GM12873 (cell line): ENCODE data around the gene PASK.

ENCODE experiments used
- TF ChIP-seq, protein P1 (sequence below): IDR thresholded peaks from 2 replicates; pipeline ENCODE4 v1.5.1; 2012; ENCODE audit warnings: low read depth, mild to moderate bottlenecking, moderate library complexity, low read length, control low read depth; ENCODE audit not compliant: insufficient read depth; ENCODE audit errors: missing control alignments

Gene PASK

DNA sequence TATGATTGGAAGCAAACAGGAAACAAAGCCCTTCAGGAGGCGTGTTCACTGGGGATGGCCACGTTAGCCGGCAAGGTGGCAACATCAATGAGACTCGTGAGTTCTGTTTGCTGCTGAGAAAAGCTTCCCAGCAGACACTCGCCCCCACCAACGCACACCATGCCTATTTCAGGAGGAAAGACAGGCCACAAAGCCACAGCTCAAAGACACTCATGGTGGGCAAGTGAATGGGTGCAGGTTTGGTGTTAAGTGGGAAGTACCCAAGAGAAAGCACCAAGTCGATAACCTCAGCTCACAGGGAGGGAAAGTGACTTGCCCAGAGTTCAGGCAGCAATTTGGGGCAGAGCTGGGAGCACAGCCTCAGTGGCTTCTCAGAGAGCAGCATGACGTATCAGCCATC lies 36.7 kb downstream of the PASK start:
- TF ChIP-seq, protein P1, sequence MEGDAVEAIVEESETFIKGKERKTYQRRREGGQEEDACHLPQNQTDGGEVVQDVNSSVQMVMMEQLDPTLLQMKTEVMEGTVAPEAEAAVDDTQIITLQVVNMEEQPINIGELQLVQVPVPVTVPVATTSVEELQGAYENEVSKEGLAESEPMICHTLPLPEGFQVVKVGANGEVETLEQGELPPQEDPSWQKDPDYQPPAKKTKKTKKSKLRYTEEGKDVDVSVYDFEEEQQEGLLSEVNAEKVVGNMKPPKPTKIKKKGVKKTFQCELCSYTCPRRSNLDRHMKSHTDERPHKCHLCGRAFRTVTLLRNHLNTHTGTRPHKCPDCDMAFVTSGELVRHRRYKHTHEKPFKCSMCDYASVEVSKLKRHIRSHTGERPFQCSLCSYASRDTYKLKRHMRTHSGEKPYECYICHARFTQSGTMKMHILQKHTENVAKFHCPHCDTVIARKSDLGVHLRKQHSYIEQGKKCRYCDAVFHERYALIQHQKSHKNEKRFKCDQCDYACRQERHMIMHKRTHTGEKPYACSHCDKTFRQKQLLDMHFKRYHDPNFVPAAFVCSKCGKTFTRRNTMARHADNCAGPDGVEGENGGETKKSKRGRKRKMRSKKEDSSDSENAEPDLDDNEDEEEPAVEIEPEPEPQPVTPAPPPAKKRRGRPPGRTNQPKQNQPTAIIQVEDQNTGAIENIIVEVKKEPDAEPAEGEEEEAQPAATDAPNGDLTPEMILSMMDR: no peak

DNA sequence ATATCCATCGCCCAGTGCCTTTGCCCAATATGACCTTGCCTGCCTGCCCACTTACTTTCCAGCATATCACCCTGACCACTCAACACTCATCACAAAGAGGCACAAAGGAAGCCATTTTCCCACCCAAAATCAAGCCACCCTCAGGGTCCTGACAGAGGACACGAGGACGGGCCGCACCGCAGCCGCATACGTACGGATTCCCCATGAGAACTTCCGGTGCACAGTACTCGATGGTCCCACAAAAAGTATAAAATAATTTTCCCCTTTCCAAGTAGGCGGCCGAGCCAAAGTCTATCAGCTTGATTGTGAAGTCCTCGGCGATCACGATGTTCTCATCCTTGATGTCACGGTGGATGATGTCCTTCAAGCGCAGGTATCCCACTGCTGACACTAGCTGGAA lies 37.2 kb downstream of the PASK start:
- TF ChIP-seq, protein P1: no peak

DNA sequence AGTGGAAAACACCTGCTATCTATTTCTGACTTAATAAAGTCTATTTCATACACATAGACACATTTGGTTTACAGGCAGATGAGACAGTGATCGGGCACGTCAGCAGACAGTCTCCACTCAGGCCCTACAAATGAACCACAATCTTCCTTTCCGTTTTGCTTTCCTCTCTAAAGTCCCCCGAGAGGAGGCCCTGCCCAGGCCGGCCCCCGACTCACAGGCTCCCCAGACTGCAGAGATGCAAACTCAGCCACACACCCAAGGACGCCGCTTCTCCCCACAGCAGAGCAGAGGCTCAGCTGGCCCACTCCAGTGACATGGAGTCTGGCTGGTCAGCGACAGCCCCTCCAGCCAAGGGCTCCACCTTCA lies 37.8 kb downstream of the PASK start:
- TF ChIP-seq, protein P1: no peak

DNA sequence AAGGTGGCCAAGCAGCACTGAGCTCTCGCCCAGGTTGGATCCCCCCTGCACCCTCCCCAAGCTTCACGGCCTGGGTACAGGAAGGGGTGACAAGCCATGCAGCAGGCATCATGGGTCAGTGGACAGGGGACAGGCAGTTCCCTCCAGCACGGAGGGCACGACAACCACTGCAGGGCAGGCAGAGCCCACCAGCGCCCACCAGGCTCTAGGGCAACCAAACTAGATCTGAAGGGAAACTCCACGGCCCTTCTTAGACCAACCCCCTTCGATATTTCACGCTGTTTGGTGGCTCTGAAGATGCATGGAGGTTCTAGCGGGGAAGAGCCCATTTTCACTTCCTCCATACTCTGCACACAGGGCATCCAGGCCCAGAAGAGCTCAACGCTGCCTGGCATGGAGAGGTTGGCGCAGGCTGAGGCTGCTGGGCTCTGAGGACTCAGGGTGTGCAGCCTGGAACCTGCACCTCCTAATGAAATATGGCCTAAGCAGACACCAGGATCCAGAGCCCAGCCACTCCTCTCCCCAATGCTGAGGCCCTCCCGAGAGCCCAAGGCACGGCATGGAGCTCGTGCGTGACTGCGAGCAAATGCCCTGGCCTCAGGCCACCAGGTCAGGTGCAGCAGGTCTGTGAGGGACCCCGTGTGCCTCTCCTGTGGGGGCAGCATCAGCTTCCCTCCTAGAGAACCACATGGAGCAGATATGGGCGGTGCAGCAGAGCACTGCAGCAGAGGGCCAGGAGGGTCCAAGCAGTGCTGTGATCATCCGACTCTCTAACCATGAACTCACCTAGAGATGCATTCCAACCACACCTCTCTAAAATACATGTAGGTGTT lies 38.4 kb downstream of the PASK start:
- TF ChIP-seq, protein P1: peak; percentile 2

DNA sequence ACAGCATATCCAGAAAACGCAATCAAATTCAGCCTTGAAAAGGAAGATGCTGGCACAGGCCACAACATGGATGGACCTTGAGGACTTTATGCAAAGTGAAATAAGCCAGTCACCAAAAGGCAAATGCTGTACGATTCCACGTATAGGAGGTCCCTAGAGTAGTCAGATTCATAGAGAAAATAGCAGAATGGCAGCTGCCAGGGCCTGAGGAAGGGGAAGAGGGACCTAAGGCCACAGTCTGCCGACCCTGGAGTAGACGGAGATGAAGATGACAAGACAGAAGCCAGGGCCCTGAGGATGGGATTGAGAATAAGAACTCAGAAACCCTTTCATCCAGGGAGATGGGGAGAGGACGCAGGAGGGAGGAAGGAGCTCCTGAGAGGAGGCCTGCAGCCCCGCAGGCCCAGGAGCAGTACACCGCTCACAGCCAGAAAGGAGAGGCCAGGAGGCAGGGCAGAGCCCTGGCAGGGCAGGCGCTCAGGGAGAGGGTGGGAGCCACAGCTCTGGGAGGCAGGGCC lies 39.1 kb downstream of the PASK start:
- TF ChIP-seq, protein P1: no peak

DNA sequence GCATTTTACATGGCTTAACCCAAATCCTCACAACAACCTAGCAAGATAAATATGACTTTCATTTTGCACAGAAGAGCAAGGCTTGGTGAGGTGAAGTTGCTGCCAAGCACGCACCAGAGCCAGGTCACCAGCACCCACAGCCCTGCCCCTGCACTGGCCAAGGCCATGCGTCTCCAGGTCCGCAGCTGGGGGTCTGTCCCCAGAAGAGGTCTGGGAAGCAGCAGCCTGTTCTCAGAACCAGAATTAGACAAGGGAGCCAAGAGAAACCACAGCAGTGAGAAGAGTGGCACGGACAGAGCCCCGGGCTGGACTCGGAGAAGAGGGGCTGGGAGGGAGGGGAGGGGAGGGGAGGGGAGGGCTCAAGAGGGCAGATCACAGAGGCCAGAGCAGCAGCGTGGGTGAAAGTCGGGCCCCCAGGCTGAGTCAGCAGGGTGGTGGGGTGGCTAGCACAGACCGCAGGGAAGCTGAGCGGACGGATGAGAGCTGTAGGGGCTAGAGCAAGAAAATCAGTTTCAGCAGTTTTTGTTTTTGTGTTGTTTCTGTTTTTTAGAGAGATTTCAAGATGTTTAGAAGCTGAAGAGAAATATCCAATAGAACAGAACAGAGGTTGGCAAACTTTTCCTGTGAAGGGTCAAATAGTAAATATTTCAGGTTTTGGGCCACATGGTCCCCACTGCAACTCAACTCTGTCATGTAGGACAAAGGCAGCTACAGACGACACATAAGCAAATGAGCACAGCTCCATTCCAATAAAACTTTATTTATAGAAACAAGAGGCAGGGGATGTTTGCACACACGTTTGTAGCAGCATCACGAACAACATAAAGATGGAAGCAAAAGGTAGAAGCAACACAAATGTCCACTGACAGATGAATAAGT lies 39.8 kb downstream of the PASK start:
- TF ChIP-seq, protein P1: no peak
